IPS-15b (cell line): ENCODE results near the gene CHIT1.
A peak's percentile ranks its signal among the peaks of the same experiment; 100 is the strongest.

ENCODE experiments used
- H3K27me3 ChIP-seq: one replicate; pipeline ENCODE4 v1.6.1; 2013; ENCODE audit warnings: low read length; ENCODE audit not compliant: control insufficient read depth, insufficient read depth
- H3K36me3 ChIP-seq: one replicate; pipeline ENCODE4 v1.6.1; 2013; ENCODE audit warnings: low read length; ENCODE audit not compliant: control insufficient read depth, insufficient read depth
- H3K4me1 ChIP-seq: one replicate; pipeline ENCODE4 v1.6.1; 2013; ENCODE audit warnings: mild to moderate bottlenecking, low read length; ENCODE audit not compliant: control insufficient read depth, insufficient read depth
- H3K4me3 ChIP-seq: one replicate; pipeline ENCODE4 v1.5.1; 2013; ENCODE audit warnings: low read depth, low read length
- H3K9ac ChIP-seq: one replicate; pipeline ENCODE4 v1.6.1; 2013; ENCODE audit warnings: low read depth, mild to moderate bottlenecking, low read length
- H3K9me3 ChIP-seq: one replicate; pipeline ENCODE4 v1.6.1; 2013; ENCODE audit warnings: mild to moderate bottlenecking, low read length; ENCODE audit not compliant: control insufficient read depth, insufficient read depth

CHIT1 gene

DNA sequence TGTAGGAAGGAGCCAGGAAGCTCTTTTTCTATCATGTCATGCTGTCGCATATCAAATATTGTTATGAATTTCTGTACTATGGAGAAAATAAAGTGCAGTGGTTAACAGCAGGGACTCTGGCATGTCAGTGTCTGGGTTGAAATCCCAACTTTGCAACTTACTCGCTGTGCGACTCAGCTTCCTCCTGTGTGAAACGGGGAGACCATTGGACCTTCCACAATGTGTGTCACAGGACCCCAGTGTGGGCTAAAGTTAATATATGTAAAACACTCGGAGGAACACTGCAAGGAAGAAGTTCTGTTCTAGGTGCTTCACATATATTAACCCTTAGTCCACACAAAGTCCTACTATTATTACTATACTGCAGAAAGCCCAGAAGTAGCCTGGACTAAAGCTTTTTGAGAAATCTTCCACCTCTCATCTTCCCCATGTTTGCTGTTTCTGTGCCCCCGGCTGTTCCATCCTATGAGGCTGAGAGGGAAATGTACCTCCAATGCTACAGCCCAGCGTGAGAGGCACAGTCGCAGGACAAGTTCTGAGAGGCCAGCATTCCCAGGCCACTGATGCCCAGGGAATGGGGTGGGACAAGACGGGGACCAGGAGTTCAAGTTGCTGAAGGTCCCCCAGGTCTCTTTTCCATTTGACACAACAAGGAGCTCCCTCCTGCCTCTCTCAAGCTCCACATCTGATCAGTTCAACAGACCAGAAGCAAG, 1.9 kb downstream of the CHIT1 start:
- Histone ChIP-seq H3K27me3 (peaks cover 8% of the 10 kb centered on the region), H3K9ac (no peak overlapping the region), H3K36me3 (no peaks in the 10 kb centered on the region), H3K4me3 (no peak overlapping the region), H3K9me3 (no peaks in the 10 kb centered on the region), H3K4me1 (no peaks in the 10 kb centered on the region)

DNA sequence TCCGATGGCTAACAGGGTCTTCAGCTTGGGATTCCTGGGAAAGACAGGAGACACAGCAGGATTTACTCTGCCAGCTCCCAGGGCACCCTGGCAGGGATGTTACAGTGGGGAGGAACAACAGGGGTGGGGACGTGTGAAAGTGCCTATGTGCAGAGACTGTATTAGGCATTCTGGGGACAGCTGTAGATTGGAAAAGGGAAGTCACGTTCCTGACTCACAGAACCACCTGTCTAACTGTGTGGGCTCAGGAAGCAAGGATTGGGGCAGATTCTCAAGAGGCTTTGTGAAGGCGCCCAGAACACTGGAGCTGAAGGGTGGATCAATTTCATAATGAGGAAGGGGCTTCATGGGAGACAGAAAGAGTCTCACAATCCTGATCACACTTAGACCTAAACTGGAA, 4.4 kb downstream of the CHIT1 start:
- Histone ChIP-seq H3K27me3 (peaks cover 8% of the 10 kb centered on the region), H3K9me3 (no peaks in the 10 kb centered on the region), H3K9ac (no peak overlapping the region), H3K4me1 (no peaks in the 10 kb centered on the region), H3K36me3 (no peaks in the 10 kb centered on the region), H3K4me3 (no peak overlapping the region)

DNA sequence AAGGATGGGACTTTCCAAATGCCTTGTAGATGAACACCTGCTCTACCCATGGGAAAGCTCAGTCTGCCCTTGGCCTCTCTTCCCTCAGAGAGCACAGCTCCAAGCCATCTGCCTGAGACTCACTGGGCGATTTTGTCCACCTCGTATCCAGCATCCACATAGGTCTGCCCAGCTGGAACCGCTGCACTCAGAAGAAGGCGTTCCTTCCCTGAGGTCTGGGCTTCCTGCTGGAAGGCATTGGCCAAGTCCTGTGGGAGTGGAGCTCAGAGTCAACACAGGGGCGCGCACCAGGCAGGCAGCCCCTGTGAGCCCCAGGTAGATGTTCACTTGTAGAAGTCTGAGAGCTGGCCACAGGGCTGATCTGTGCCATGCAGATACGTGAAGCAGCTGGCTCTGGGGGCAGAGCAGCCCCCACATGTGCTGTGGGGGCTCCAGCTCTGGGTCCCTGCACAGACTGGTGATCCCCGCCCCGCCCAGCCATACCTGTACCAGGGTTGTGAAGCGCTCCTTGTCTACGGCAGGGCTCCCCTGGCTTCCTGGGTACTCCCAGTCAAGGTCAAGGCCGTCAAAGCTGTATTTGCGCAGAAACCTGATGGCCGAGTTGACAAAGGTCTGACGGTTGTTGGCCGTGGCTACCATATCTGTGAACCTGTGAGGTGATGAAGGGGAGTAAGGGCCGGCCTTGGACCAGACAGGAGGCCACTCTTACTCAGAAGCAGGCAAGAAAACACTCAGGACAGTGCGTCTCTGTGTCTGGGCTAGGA, 6.3 kb downstream of the CHIT1 start:
- Histone ChIP-seq H3K27me3 (peaks cover 6% of the 10 kb centered on the region), H3K36me3 (no peaks in the 10 kb centered on the region), H3K4me3 (no peak overlapping the region), H3K4me1 (no peaks in the 10 kb centered on the region), H3K9ac (no peak overlapping the region), H3K9me3 (no peaks in the 10 kb centered on the region)

DNA sequence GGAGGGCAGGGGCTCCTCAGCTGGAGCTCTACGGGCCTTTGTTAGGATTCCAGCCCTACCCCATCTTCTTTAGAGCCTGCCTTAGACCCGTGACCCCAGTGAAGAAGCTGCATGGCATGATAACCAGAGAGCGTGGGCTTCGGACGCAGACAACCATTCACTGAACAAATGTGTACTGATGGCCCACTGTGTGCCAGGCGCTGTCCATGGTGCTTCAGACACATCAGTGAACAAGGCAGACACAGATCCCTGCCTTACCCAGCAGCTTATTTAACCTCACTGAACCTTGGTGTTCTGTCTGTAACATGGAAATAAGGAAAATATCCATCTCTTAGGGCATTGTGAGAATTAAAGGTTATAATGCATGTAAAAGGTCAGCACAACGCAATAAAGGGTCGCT, 9.5 kb downstream of the CHIT1 start:
- H3K4me3 ChIP-seq: no peak overlapping the region
- no peaks in the 10 kb centered on the region for H3K36me3 ChIP-seq
- peaks cover 9% of the 10 kb centered on the region for H3K4me1 ChIP-seq
- peaks cover 4% of the 10 kb centered on the region for H3K27me3 ChIP-seq
- H3K9me3 ChIP-seq: no peaks in the 10 kb centered on the region
- no peak overlapping the region for H3K9ac ChIP-seq

DNA sequence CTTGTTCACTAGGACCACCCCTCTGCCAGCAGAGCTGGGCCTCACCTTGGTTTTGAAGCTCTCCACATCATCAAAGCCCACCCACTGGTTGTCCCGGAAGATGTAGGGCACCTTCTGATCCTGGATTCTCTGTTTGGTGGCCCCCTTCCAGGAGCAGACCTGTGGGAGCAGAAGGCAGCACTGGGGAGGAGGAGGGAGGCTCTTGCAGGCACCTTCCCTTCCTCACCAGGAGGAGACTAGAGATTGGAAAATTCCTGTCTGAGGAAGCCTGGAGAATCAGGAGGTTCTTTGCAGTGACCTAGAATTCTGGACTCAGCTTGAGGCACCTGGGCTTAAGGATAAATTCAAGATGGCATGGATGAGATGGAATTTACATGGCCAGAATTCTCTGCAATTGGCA, 10.3 kb downstream of the CHIT1 start:
- no peak overlapping the region for H3K4me3 ChIP-seq
- H3K9ac ChIP-seq: no peak overlapping the region
- no peaks in the 10 kb centered on the region for H3K36me3 ChIP-seq
- peaks cover 9% of the 10 kb centered on the region for H3K4me1 ChIP-seq
- peaks cover 4% of the 10 kb centered on the region for H3K27me3 ChIP-seq
- no peaks in the 10 kb centered on the region for H3K9me3 ChIP-seq

DNA sequence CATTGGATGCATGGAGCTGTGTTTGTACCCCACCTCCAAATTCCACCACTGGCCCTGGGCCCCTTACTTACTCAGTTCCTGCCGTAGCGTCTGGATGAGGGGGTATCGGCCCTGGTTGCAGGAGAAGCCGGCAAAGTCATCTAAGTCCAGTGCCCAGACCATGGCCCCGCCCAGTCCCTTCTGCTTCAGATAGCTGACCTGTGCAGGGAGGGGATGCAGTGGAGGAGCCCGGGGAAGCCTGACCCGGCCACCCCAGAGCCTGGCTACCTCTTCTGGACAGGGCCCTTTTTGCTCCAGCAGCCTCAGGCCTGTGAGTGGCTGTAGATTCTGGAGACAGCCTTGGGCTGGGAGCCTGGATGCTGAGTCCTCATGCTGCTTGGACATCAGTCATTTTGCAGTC, 11.8 kb downstream of the CHIT1 start:
- Histone ChIP-seq H3K36me3 (no peaks in the 10 kb centered on the region), H3K4me1 (peaks cover 9% of the 10 kb centered on the region), H3K27me3 (peaks cover 4% of the 10 kb centered on the region), H3K4me3 (no peak overlapping the region), H3K9ac (no peak overlapping the region), H3K9me3 (no peaks in the 10 kb centered on the region)

DNA sequence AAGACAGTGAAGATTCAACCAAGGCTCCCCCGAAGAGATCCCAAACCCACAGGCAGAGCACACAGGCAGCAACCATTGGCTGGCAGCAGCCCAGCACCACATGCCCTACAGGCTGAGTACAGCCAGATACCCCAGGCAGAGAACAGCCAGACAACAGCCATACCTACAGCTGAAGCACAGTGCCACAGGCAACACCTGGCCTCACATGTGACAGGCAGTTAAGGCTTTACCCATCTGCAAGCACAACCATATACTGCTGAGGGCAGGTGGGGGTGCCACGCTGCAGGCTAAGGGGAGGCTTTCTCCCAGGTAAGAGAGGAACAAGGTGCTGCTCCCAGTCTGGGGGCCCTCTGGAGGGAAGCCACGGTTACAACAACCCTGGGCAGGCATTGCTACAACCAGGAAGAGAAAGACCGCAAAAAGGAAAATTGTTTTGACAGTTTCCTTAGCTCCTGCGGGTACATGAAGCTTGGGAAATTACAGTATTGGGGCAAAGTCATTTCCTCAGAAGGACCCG, 12.3 kb downstream of the CHIT1 start:
- H3K4me1 ChIP-seq: peaks cover 9% of the 10 kb centered on the region
- no peaks in the 10 kb centered on the region for H3K9me3 ChIP-seq
- H3K4me3 ChIP-seq: no peak overlapping the region
- no peaks in the 10 kb centered on the region for H3K36me3 ChIP-seq
- H3K9ac ChIP-seq: no peak overlapping the region
- peaks cover 4% of the 10 kb centered on the region for H3K27me3 ChIP-seq

DNA sequence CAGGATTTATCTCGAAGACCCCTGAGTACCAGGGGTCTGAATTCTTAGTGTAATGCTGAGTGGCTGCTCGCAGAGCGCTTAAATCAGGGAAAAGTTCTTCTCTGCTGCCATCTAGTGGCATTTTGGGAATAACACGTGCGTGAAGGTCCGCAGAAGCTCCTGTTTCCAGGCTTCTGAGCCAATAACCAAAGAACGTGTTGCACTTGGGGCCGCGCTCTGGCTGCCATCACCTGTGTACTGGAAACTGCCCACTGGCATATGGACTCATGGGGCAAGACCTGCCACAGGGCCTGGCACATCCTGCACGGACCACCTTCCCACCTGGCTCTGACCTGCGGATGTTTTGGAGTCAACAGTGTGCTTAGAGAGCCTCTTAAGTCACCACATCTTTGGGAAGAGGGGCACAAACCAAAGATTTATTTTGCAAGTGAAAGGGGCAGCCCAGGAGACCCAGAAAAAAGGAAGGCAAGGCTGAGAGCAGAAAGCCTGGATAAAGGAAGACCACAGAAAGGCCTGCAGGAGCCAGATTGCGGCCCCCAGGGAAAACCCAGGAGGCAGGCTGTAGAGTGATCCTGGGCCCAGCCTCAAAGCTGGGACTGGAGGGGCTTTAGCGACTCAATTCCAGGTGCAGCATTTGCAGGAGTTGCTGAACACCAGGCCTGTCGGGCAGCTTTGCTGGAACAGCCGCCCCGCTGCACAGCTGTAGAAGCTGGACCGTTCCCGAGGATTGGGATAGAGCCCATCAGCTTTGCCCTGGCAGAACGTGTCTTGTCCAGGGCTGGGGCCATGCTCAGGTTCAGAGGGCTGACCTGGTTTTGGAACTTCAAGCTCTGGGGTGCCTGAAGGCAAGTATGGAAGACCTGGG, 13.0 kb downstream of the CHIT1 start:
- H3K9me3 ChIP-seq: no peaks in the 10 kb centered on the region
- no peaks in the 10 kb centered on the region for H3K36me3 ChIP-seq
- H3K4me1 ChIP-seq: peaks cover 9% of the 10 kb centered on the region
- H3K27me3 ChIP-seq: peaks cover 4% of the 10 kb centered on the region
- no peak overlapping the region for H3K9ac ChIP-seq
- H3K4me3 ChIP-seq: peak overlapping the region; percentile 16

DNA sequence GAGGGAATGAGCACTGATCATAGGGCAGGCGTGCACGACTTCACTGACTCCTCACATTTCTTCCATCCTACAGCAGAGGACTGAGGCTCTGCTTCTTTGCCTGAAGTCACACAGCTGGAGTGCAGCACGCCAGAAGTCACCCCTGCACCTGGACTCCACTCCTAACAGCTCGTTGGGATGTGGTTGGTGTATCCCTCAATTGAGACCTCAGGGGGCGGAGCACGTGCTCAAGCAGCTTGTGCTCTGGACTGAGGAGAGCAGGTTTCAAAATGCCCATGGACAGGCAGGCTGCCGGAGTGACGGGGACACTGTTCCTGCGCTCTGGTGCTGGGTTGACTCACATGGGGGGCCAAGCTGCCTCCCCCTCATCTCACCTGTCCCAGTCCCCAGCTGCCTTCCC, 13.9 kb downstream of the CHIT1 start:
- Histone ChIP-seq H3K36me3 (no peaks in the 10 kb centered on the region), H3K4me3 (no peak overlapping the region), H3K9me3 (no peaks in the 10 kb centered on the region), H3K27me3 (peaks cover 4% of the 10 kb centered on the region), H3K9ac (no peak overlapping the region), H3K4me1 (peaks cover 9% of the 10 kb centered on the region)

DNA sequence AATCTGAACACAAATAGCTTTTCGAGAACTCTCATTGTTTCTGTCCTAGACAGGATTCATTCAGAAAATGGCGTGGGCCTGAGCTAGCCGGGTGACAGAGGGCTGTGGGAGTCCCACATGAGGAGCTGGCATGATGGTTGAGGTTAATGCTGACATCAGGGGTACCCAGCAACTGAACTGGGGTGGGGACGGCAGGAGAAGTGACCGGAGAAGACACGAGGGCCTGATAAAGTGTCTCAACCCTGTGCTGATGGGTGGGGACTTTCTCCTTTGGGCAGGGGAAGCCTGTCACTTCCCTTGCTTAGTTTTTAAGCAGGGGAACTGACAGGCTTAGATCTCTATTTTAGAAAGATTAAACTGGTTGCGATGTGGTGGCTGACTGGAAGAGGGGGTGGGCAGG, 14.6 kb downstream of the CHIT1 start:
- peaks cover 4% of the 10 kb centered on the region for H3K27me3 ChIP-seq
- no peak overlapping the region for H3K9ac ChIP-seq
- no peak overlapping the region for H3K4me3 ChIP-seq
- no peaks in the 10 kb centered on the region for H3K36me3 ChIP-seq
- H3K4me1 ChIP-seq: peaks cover 9% of the 10 kb centered on the region
- no peaks in the 10 kb centered on the region for H3K9me3 ChIP-seq

DNA sequence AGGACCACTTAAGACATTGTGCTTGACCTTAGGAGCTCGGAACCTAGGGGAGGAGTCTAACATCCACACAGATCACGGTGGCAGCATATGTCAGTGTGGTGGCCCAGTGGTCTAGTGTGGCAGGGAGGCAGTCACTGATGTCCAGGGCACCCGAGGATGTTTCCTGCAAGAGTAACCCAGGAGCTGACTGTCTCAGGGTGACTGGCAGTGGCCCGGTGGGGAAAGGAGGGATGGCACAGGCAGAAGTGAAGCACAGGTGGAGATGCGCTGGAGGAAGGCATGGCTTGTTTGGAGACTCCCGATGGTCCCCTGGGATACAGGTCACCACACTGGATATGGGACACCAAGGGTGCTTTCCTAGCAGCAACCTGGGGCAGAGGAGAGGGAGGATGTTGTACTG, 16.3 kb downstream of the CHIT1 start:
- H3K9ac ChIP-seq: no peak overlapping the region
- H3K36me3 ChIP-seq: no peaks in the 10 kb centered on the region
- no peak overlapping the region for H3K4me3 ChIP-seq
- H3K4me1 ChIP-seq: peaks cover 9% of the 10 kb centered on the region
- peaks cover 4% of the 10 kb centered on the region for H3K27me3 ChIP-seq
- no peaks in the 10 kb centered on the region for H3K9me3 ChIP-seq
